ENCODE data around the gene PNPLA7.

DNA sequence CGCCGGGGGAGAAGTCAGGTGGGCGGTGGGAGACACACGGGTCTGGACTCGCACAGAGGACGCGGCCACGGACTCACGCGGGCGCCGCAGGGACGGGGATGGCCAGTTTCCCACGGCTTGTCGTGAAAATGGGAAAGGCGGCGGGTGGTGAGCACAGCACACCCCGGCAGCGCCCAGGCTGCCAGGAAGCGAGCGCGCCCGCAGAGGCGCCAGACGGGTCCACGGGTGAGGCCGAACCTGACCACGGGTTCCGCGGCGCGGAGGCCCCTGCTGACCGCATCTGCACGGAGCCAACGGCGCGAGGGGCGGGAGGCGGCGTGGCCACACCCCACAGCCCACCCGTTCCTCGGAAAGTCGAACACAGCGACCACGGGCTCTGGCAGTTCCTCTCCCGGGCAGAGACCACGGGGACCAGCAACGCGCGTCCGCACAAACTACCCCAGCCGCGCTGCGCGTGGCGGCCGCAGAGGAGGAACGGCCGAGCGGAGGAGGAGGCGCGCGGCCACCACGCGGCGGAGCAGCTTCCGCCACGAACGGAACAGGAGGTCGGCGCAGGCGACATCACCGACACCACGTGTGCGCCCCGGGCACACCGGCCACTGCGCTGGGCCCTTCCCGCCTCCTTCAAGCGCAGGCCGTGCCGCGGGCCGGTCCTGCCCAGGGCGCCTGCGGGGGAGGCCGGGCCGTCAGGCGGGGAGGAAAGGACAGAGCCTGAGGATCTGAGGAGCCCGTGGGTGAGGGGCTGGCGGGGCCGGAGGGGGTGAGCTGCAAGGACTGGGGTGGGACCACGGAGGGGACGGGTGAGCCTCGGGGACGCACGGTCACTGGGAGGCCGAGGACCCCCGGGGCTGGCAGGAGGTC, 132.8 kb downstream of the PNPLA7 start:
- no peak for TF ChIP-seq POLR2A (IDR thresholded peaks at IDR 0.05)
- TF ChIP-seq, protein P1, sequence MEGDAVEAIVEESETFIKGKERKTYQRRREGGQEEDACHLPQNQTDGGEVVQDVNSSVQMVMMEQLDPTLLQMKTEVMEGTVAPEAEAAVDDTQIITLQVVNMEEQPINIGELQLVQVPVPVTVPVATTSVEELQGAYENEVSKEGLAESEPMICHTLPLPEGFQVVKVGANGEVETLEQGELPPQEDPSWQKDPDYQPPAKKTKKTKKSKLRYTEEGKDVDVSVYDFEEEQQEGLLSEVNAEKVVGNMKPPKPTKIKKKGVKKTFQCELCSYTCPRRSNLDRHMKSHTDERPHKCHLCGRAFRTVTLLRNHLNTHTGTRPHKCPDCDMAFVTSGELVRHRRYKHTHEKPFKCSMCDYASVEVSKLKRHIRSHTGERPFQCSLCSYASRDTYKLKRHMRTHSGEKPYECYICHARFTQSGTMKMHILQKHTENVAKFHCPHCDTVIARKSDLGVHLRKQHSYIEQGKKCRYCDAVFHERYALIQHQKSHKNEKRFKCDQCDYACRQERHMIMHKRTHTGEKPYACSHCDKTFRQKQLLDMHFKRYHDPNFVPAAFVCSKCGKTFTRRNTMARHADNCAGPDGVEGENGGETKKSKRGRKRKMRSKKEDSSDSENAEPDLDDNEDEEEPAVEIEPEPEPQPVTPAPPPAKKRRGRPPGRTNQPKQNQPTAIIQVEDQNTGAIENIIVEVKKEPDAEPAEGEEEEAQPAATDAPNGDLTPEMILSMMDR (IDR thresholded peaks at IDR 0.05) = no peak
- no peak for TF ChIP-seq POLR2AphosphoS5 (IDR thresholded peaks at IDR 0.05)

Data from suprapubic skin (tissue), 4 donors.